ENCODE data around the gene DPYD.

DPYD gene

GRCh38 chr1:97143236-97143882 lies 777.5 kb downstream of the DPYD start:
- DNase-seq (ENCODE audit: low spot score): no peak

GRCh38 chr1:97140611-97141010 lies 780.2 kb downstream of the DPYD start:
- DNase-seq (ENCODE audit: low spot score): no peak

GRCh38 chr1:97139512-97139911 lies 781.3 kb downstream of the DPYD start:
- DNase-seq (ENCODE audit: low spot score): no peak

- no peak for DNase-seq (ENCODE audit: low spot score)
These were observed 782.3 kb downstream of the DPYD start for GRCh38 chr1:97138515-97139032.

GRCh38 chr1:97137862-97138514 lies 782.8 kb downstream of the DPYD start:
- peak; percentile 76 for DNase-seq (ENCODE audit: low spot score)

- no peak for DNase-seq (ENCODE audit: low spot score)
These were observed 783.8 kb downstream of the DPYD start for GRCh38 chr1:97136996-97137395.

GRCh38 chr1:97135972-97136371 lies 784.9 kb downstream of the DPYD start:
- DNase-seq (ENCODE audit: low spot score): no peak

- no peak for DNase-seq (ENCODE audit: low spot score)
These were observed 792.4 kb downstream of the DPYD start for GRCh38 chr1:97128426-97128825.

- no peak for DNase-seq (ENCODE audit: low spot score)
These were observed 797.0 kb downstream of the DPYD start for GRCh38 chr1:97123717-97124431.

GRCh38 chr1:97120806-97121205 lies 800.0 kb downstream of the DPYD start:
- DNase-seq (ENCODE audit: low spot score): no peak

GRCh38 chr1:97119260-97120158 lies 801.3 kb downstream of the DPYD start:
- DNase-seq (ENCODE audit: low spot score): no peak

- no peak for DNase-seq (ENCODE audit: low spot score)
These were observed 806.0 kb downstream of the DPYD start for GRCh38 chr1:97114842-97115241.

- no peak for DNase-seq (ENCODE audit: low spot score)
These were observed 808.4 kb downstream of the DPYD start for GRCh38 chr1:97112442-97112841.

- DNase-seq (ENCODE audit: low spot score): no peak
These were observed 812.7 kb downstream of the DPYD start for GRCh38 chr1:97108179-97108578.

- no peak for DNase-seq (ENCODE audit: low spot score)
These were observed 815.3 kb downstream of the DPYD start for GRCh38 chr1:97105531-97105930.

GRCh38 chr1:97101509-97101908 lies 819.3 kb downstream of the DPYD start:
- no peak for DNase-seq (ENCODE audit: low spot score)

- DNase-seq (ENCODE audit: low spot score): no peak
These were observed 823.4 kb downstream of the DPYD start for GRCh38 chr1:97097404-97097925.

GRCh38 chr1:97095764-97096163 lies 825.1 kb downstream of the DPYD start:
- no peak for DNase-seq (ENCODE audit: low spot score)

GRCh38 chr1:97094247-97094972 lies 826.4 kb downstream of the DPYD start:
- DNase-seq (ENCODE audit: low spot score): no peak

- DNase-seq (ENCODE audit: low spot score): no peak
These were observed 827.1 kb downstream of the DPYD start for GRCh38 chr1:97093741-97094140.

GRCh38 chr1:97092824-97093223 lies 828.0 kb downstream of the DPYD start:
- no peak for DNase-seq (ENCODE audit: low spot score)

Data from kidney capillary endothelial cell (primary cell).